ENCODE data around the gene PRSS38. TPM values are rescaled to one million over a fixed set of nuclear protein-coding genes. Genes with fewer than 3 reads are reported as not detected.

PRSS38 gene
- polyA plus RNA-seq, 3 donors, result not detected

- WGBS, 3 donors, result 77 to 89% (median 89%) methylated on average over 4 of the region's 4 CpGs
Measured at GRCh38 chr1:227790868-227791267, 24.6 kb upstream of the PRSS38 start.

DNA sequence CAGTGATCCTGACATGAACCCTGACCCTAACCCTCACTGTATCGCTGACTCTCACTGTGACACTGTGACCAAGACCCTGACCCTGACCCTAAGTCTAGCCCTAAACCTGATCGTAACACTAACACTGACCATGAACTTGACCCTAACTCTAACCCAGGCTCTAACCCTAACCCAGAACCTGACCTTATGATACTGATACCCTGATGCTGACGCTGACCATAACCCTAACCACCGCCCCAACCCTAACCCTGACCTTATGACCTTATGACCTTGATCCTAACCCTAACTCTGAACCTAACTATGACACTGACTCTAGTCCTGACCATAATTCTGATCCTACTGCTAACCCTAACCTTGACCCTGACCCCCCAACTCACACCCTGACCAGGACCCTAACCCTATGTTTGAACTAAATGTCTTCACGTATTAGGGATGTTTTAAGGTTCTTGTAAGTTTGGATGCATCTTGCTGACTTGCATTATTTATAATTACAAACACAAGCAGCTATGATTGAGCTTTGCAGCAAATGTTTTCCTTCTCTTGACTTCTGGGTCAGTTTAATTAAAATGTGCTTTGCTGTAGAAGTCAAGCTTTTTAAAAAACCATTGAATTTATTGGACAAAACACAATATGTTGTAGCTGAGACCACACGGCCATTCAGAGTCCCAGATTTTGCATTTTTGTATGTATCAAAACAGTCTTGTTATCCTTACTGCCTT, 23.9 kb upstream of the PRSS38 start:
- no peak overlapping the region for H3K27ac ChIP-seq (ENCODE audit: low read depth, low read length)
- 88 to 90% (median 89%) methylated on average over 6 of the region's 6 CpGs for WGBS, 3 donors

More at GRCh38 chr1:227790868-227791267, 24.6 kb upstream of the PRSS38 start:
- H3K27ac ChIP-seq (ENCODE audit: low read depth, low read length), result no peak overlapping the region

DNA sequence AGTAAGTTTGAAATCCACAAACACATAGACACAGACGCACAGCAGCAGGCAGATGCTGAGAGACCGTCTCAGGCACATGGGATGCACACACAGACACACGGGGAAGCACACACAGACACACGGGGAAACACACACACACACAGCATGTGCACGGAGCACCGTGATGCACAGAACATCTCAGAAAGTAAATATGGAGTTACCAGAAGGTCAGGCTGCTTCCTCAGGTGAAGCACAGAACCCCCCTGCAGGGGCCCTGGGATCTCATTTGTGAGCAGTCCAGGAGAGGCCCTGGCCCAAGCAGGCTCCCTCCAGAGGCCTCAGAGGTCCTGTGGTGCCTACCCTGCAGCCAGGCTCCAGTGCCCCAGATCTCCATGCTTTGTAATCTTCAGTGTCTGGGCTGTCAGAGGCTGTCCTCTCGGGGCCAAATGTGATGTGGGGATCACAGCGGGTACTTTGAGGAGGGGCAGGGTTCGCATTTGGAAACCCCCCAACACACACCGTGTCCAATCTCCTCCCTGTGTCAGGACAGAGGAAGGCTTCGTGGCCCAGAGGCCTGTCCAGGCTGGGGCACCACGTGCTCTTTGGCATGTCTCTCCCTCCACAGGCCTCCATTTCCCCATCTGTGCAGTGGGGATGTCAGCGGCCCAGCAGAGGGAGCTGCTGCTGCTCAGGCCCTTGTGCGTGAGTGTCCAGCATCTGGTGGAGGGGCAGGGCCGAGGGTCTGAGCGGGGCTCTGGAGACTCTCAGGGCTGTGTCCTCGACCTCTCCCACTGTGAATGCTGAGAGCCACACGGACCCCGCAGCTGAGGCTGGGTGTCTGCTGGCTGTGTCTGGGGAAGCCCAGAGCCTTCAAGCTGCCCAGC, 23.0 kb upstream of the PRSS38 start:
- WGBS, 3 donors, result 87 to 90% (median 90%) methylated on average over 18 to 19 of the region's 19 CpGs
- no peak overlapping the region for H3K27ac ChIP-seq (ENCODE audit: low read depth, low read length)

GRCh38 chr1:227793079-227793947, 22.2 kb upstream of the PRSS38 start:
- no peak overlapping the region for H3K27ac ChIP-seq (ENCODE audit: low read depth, low read length)
- WGBS, 3 donors, result 74 to 85% (median 81%) methylated on average over 8 to 10 of the region's 10 CpGs

DNA sequence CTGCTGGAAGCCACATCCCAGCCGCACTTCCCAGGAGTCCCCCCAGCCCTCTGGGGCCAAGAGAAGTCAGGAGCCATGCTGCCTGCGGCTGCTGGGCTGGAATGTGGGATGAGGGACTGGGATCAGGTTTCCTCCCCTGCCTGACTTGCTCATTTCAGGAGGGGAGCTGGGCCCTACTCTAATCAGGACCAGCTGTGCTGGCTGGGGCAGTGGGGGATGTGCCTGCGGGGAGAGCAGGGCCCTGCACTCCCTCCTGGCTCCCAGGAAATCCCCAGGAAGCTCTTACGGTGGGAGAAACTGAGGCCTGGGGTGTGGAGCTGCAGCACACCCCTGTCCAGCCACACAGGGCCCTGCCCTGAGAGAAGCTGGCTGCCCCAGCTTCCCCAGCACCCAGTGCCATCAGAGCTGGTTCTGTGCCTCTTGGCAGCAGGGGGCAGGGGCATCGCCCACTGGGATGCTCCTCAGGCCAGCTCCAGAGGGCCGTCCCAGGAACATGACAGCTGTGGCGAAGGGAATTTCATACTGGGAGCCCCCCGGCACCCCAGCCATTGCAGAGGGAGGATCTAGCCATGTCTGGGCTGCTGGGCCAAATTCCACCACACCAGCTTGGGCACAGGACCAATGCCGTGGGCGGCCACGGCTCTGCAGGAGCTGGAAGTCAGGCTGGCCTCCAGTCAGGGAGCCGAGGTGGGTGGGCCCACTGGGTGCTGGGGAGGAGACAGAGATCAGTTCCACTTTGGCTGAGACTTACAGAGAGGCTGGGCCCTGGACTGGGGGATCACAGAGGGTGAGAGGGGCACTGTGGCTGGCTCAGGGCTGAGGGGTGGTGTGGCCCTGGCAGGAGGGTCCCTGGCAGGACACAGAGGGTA, 21.3 kb upstream of the PRSS38 start:
- no peak overlapping the region for H3K27ac ChIP-seq (ENCODE audit: low read depth, low read length)
- WGBS, 3 donors, result 43 to 54% (median 50%) methylated on average over 12 of the region's 12 CpGs

DNA sequence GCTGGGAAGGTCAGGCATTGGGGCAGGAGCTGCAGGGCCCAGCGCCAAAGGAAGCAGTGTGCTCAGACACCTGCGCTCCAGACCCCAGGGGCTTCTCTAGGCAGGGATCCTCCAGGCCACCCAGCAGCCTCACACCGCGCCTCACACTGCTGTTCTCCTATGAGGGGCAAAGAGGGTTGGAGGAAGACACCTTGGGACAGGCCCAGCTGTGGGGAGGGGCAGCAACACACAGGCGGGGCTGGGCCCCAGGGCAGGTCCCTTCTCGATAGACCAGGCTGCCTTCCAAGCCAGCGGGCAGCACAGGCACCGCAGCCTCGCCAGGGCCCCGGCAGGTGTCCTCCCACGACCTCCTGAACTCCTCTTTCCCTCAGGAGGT, 20.7 kb upstream of the PRSS38 start:
- WGBS, 3 donors, result 52 to 57% (median 55%) methylated on average over 7 to 11 of the region's 11 CpGs
- no peak overlapping the region for H3K27ac ChIP-seq (ENCODE audit: low read depth, low read length)

GRCh38 chr1:227795732-227796131, 19.7 kb upstream of the PRSS38 start:
- no peak overlapping the region for H3K27ac ChIP-seq (ENCODE audit: low read depth, low read length)
- WGBS, 3 donors, result 54 to 60% (median 56%) methylated on average over 6 of the region's 6 CpGs

DNA sequence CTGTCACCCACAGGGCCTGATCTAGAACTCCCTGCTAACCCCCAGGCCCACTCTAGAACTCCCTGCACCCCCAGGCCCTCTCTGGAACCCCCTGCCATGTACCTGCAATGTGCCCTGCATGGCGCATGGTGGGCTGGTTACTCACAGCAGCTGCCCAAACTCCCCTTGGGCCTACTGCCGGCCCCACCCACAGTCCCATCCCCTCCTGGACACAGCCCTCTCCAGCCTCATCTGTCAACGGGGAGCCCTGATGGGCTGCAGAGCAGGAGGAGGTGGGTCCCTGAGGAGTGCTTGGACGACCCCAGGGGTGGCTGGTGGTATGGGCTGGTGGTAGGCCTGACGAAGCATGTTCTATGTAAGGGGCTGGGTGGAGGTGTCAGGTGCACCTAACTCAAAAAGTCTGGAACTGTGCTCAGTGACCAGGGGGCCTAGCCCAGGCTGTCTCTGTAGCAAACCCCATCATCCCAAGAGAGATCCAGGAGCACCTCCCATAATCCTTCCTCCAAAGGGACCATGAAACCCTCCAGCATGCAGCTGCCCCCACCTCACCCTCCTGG, 19.0 kb upstream of the PRSS38 start:
- H3K27ac ChIP-seq (ENCODE audit: low read depth, low read length), result no peak overlapping the region
- WGBS, 3 donors, result 88 to 90% (median 89%) methylated on average over 5 of the region's 5 CpGs

DNA sequence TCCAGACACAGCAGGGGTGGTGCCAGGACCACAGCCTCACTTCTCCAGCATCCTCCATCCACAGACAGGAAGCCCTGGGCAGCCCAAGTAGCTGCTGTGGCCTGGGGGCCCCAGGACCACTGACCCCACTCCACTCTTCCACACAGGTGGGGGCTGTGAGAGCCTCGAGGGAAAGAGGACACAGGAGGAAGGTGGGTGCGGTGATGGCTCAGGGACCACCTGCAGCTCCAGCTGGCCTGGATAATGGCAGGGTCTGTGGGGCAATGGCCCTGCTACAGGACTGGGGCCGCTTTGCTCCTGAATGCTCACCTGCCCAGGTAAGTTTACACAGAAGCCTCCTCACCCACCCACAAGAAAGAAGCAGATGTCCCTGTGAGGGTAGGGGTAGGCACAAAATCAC, 18.3 kb upstream of the PRSS38 start:
- 81 to 95% (median 90%) methylated on average over 3 of the region's 3 CpGs for WGBS, 3 donors
- H3K27ac ChIP-seq (ENCODE audit: low read depth, low read length), result no peak overlapping the region

GRCh38 chr1:227797625-227798024, 17.9 kb upstream of the PRSS38 start:
- no peak overlapping the region for H3K27ac ChIP-seq (ENCODE audit: low read depth, low read length)
- WGBS, 3 donors, result 82 to 89% (median 86%) methylated on average over 3 of the region's 3 CpGs

GRCh38 chr1:227798078-227798802, 17.2 kb upstream of the PRSS38 start:
- no peak overlapping the region for H3K27ac ChIP-seq (ENCODE audit: low read depth, low read length)
- WGBS, 3 donors, result 75 to 87% (median 84%) methylated on average over 16 of the region's 16 CpGs

- H3K27ac ChIP-seq (ENCODE audit: low read depth, low read length), result no peak overlapping the region
- WGBS, 3 donors, result 77 to 86% (median 79%) methylated on average over 1 of the region's 1 CpG
Measured at GRCh38 chr1:227799756-227800155, 15.7 kb upstream of the PRSS38 start.

GRCh38 chr1:227803933-227804332, 11.5 kb upstream of the PRSS38 start:
- no peak overlapping the region for H3K27ac ChIP-seq (ENCODE audit: low read depth, low read length)

DNA sequence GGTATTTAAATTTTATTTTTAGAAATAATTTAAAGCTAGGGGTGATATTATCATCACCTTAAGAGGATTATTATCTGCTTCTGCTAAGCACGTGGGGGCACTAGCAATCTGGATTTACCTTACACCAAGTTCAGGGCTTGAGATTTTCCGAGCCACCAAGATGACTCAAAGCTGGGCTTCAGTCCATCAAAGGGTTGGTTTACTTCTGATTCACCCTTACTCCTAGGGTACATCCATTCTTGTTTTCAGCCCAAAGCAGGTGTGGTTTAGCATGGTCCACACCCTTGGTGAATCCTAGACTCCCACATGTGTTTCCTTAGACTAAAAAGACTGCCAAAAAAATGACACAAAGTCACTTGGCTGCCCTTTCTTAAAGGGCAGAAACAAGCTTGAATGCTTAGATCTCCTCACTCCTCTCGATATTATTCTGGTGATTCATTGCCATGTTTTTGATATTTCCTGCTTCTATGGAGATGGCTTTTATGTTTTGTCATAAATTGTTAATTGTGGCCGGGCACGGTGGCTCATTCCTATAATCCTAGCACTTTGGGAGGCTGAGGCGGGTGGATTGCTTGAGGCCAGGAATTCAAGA, 9.8 kb upstream of the PRSS38 start:
- WGBS, 3 donors, result 60 to 73% (median 61%) methylated on average over 6 of the region's 6 CpGs

GRCh38 chr1:227808566-227808965, 6.9 kb upstream of the PRSS38 start:
- no peak overlapping the region for H3K27ac ChIP-seq (ENCODE audit: low read depth, low read length)
- 53 to 66% (median 62%) methylated on average over 1 of the region's 1 CpG for WGBS, 3 donors

More for the DNA sequence above, 9.8 kb upstream of the PRSS38 start:
- no peak overlapping the region for H3K27ac ChIP-seq (ENCODE audit: low read depth, low read length)

- 83% methylated on average over 2 of the region's 2 CpGs for WGBS, 3 donors
- no peak overlapping the region for H3K27ac ChIP-seq (ENCODE audit: low read depth, low read length)
Measured at GRCh38 chr1:227809026-227809425, 6.4 kb upstream of the PRSS38 start.

- 97 to 100% (median 100%) methylated on average over 2 of the region's 2 CpGs for WGBS, 3 donors
- no peak overlapping the region for H3K27ac ChIP-seq (ENCODE audit: low read depth, low read length)
Measured at GRCh38 chr1:227813962-227814361, 1.5 kb upstream of the PRSS38 start.

All from adipose tissue (tissue), 3 donors.